Gastroesophageal sphincter (tissue), 3 donors: ENCODE measurements around the gene DNAI1.
"Not testable (repeated sequence)": the region's sequence is repeated elsewhere in the genome, so short reads cannot be mapped to it uniquely, and the experiment has no call there.

ENCODE experiments used
- CTCF ChIP-seq, 4 experiments: fragments of 200-600 bp in 2 of 4; fragments of 450-650 bp in 2 of 4; sonication (generic) in 1 of 4; IDR thresholded peaks; one replicate each; pipeline ENCODE4 v1.5.1; 2017 to 2019; ENCODE audit warnings: antibody characterized with exemption in 4 of 4, mild to moderate bottlenecking in 2 of 4, moderate library complexity in 2 of 4
- POLR2A ChIP-seq, 2 donors: fragments of 450-650 bp; IDR thresholded peaks; one replicate each; pipeline ENCODE4 v1.6.1; 2017; ENCODE audit warnings: antibody characterized with exemption in 2 of 2, mild to moderate bottlenecking in 2 of 2, moderate library complexity in 1 of 2

- not testable (repeated sequence) for TF ChIP-seq POLR2A, CTCF (IDR thresholded peaks at IDR 0.05)
Observed at GRCh38 chr9:34438465-34438864, 20.1 kb upstream of the DNAI1 start.
